Suprapubic skin (tissue), 4 donors: ENCODE data around the gene CTDNEP1.

ENCODE experiments used
- CTCF ChIP-seq, 2 donors: fragments of 200-600 bp in 1 of 2; fragments of 450-650 bp in 1 of 2; sonication (generic) in 1 of 2; IDR thresholded peaks; one replicate each; pipeline ENCODE4 v1.5.1; 2016 to 2019; ENCODE audit warnings: antibody characterized with exemption in 2 of 2, mild to moderate bottlenecking in 1 of 2, moderate library complexity in 1 of 2
- EP300 ChIP-seq: sonication (generic); formaldehyde crosslinking; IDR thresholded peaks from one replicate; pipeline ENCODE4 v1.6.1; 2017; ENCODE audit warnings: antibody characterized with exemption
- POLR2A ChIP-seq, 2 donors: fragments of 450-650 bp; IDR thresholded peaks; one replicate each; pipeline ENCODE4 v1.6.1; 2017; ENCODE audit warnings: antibody characterized with exemption in 2 of 2, mild to moderate bottlenecking in 2 of 2, moderate library complexity in 2 of 2
- POLR2AphosphoS5 ChIP-seq, 3 donors: sonication (generic); formaldehyde crosslinking; IDR thresholded peaks; one replicate each; pipeline ENCODE4 v1.6.1; 2017; ENCODE audit warnings: antibody characterized with exemption in 3 of 3

DNA sequence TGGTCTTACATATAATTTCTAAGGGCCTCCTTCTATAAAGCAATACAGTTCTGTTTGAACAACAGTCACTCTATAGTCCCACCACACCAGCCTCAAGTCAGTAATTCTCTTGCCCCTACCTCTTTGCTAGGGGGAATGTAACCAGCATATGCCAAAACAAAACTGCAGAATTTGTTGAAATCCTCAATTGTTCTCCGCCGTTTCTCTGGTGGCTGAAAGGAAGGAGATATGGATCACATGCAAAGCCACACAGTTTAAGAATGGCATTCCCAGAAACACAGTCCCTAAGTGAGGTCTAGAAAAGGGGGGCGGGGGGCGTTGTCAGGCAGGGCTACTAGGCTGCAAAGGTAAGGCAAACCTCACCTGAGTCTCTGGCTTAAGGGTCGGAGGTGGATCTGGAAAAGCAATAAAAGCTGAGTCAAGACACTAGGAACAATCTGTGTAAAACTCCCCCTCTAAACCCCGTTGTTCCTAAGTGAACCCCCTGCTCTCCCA is 14.2 kb downstream of the CTDNEP1 start:
- TF ChIP-seq CTCF (IDR thresholded peaks at IDR 0.05) (no peak), POLR2A (IDR thresholded peaks at IDR 0.05) (no peak), EP300 (no peak), POLR2AphosphoS5 (IDR thresholded peaks at IDR 0.05) (no peak)
